ENCODE results near the gene PPP2R2D.
A peak's percentile ranks its signal among the peaks of the same experiment; 100 is the strongest.
"Not testable (repeated sequence)": the region's sequence is repeated elsewhere in the genome, so short reads cannot be mapped to it uniquely, and the experiment has no call there.

Gene PPP2R2D

DNA sequence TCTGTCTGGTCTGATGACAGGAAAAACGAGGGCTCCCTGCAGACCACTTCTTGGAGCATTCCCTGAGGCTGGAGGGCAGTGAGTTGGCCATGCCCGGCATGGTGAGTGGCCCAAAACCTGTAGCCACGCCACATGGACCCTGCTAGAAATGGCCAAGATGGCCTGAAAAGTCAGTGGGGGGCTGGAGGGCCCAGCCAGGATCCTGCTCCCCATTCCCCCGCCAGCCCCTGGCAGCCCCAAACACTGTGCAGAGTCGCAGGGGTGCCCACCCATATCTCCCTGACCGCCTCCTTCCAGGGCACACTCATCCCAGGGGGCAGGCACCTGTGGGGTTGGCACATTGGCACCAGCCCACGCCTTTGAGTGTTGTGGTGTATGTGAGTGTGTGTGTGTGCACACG is 18.7 kb upstream of the PPP2R2D start:
- no peak for TF ChIP-seq CSDC2 (CRISPR knock-in tag; IDR thresholded peaks at IDR 0.05)
- TF ChIP-seq ZFP3 (CRISPR knock-in tag; IDR thresholded peaks at IDR 0.05), result no peak
- TF ChIP-seq ZNF565 (CRISPR knock-in tag; conservative IDR thresholded peaks at IDR 0.05; ENCODE audit: low read depth), result no peak
- TF ChIP-seq ESRRG (CRISPR knock-in tag; IDR thresholded peaks at IDR 0.05), result no peak
- TF ChIP-seq RARB (CRISPR knock-in tag; IDR thresholded peaks at IDR 0.05), result no peak
- no peak for TF ChIP-seq ZNF8 (CRISPR knock-in tag; IDR thresholded peaks at IDR 0.05)
- ATAC-seq, result no peak

DNA sequence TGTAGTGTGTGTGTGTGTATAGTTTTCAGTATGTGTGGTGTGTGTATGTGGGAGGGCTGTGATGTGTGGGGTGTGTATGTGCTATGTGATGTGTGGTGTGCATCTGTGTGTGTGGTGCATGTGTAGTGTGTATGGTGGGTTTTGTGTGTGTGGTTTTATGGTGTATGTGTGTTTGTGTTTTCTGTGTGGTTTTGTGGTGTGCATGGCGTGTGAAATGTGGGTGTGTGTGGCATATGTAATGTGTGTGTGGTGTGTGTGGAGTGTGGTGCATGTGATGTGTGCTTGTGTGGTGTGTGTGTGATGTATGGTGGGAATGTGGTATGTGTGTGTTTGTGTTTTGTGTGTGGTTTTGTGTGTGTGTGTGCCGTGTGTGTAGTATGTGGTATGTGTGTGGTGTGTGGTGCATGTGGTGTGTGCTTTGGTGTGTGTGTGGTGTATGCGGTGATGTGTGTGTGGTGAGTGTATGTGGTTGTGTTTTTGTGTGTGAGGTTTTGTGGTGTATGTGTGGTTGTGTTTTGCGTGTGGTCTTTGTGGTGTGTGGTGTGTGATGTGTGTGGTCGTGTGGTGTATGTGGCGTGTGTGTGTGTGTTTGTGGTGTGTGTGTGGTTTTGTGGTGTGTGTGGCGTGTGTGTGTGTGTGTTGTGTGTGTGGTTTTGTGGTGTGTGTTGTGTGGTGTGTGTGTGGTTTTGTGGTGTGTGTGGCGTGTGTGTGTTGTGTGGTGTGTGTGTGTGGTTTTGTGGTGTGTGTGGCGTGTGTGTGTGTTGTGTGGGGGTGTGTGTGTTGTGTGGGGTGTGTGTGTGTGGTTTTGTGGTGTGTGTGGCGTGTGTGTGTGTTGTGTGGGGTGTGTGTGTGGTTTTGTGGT is 18.0 kb upstream of the PPP2R2D start:
- TF ChIP-seq SNAI2 (CRISPR knock-in tag; IDR thresholded peaks at IDR 0.05) (no peak), PPARA (CRISPR knock-in tag; IDR thresholded peaks at IDR 0.05; ENCODE audit: borderline replicate concordance) (no peak), BACH2 (CRISPR knock-in tag; IDR thresholded peaks at IDR 0.05; ENCODE audit: borderline replicate concordance) (no peak), ZNF70 (CRISPR knock-in tag; IDR thresholded peaks at IDR 0.05) (no peak), ZC3H10 (CRISPR knock-in tag; IDR thresholded peaks at IDR 0.05) (no peak)
- TF ChIP-seq, protein P1, sequence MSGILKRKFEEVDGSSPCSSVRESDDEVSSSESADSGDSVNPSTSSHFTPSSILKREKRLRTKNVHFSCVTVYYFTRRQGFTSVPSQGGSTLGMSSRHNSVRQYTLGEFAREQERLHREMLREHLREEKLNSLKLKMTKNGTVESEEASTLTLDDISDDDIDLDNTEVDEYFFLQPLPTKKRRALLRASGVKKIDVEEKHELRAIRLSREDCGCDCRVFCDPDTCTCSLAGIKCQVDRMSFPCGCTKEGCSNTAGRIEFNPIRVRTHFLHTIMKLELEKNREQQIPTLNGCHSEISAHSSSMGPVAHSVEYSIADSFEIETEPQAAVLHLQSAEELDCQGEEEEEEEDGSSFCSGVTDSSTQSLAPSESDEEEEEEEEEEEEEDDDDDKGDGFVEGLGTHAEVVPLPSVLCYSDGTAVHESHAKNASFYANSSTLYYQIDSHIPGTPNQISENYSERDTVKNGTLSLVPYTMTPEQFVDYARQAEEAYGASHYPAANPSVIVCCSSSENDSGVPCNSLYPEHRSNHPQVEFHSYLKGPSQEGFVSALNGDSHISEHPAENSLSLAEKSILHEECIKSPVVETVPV (CRISPR knock-in tag; IDR thresholded peaks at IDR 0.05), result no peak
- TF ChIP-seq, protein P2, sequence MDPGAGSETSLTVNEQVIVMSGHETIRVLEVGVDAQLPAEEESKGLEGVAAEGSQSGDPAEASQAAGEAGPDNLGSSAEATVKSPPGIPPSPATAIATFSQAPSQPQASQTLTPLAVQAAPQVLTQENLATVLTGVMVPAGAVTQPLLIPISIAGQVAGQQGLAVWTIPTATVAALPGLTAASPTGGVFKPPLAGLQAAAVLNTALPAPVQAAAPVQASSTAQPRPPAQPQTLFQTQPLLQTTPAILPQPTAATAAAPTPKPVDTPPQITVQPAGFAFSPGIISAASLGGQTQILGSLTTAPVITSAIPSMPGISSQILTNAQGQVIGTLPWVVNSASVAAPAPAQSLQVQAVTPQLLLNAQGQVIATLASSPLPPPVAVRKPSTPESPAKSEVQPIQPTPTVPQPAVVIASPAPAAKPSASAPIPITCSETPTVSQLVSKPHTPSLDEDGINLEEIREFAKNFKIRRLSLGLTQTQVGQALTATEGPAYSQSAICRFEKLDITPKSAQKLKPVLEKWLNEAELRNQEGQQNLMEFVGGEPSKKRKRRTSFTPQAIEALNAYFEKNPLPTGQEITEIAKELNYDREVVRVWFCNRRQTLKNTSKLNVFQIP (CRISPR knock-in tag; IDR thresholded peaks at IDR 0.05; ENCODE audit: borderline replicate concordance, low read depth), result no peak
- no peak for ATAC-seq

DNA sequence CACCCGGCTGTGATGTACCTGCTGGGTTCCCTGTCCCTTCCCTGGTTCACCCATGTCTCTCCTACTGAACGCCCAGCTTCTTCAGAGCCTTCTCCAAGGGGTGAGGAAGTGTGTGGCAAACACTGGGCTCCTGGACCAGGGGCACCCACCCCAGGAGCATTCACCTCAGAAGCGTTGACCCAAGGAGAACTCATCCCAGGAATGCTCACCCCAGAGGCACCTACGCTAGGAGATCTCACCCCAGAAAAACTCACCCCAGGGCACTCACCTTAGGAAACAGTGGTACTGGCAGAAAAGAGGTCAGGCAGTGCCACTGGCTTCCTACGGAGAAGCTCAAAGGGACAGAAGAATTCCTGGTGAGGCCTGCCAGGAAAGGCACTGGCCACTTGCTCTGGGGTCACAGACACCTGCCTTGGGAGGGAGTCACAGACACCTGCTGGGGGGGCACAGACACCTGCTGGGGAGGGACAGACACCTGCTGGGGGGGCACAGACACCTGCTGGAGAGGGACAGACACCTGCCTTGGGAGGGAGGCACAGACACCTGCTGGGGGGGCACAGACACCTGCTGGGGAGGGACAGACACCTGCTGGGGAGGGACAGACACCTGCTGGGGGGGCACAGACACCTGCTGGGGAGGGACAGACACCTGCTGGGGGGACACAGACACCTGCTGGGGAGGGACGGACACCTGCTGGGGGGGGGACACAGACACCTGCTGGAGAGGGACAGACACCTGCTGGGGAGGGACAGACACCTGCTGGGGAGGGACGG is 17.0 kb upstream of the PPP2R2D start:
- ATAC-seq, result not testable (repeated sequence)

DNA sequence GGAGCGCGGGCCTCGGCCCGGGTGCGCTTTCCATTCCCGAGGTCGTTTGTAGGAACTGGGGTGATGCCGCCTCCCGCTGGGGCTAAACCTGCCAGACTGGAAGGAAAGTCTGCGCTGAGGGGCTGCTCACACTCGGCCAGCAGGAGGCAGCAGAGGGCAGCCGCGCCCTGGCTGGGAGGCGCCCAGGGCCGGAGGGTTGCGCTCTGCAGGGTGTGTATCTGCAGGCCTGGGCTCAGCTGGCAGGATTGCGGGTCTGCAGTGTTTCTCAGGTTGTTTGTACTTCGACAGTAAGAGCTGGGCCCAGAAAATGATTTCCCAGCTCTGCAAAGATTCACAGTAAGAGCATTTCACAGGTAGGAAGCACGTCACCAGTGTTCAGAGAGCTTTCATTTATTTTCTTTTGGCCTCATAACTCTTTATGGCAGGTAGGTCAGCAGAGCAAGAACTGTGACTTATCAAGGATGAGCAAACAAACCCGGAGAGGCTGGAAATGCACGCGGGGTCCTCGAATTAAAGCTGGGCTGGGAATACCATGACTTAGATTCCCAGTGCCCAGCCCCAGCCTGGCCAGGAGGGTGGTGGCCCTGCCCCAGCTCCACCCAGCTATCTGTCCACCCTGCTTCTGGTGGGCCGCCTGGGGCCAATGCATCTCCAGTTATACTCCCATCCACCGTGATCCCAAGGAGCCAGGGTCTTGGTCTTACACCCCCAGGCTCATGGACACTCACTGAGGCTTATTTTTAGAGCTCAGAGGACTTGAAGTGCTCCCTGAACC is 15.2 kb upstream of the PPP2R2D start:
- peak; percentile 100 for ATAC-seq
- TF ChIP-seq, protein P2 (CRISPR knock-in tag; IDR thresholded peaks at IDR 0.05; ENCODE audit: borderline replicate concordance, low read depth), result no peak
- TF ChIP-seq PPARA (CRISPR knock-in tag; IDR thresholded peaks at IDR 0.05; ENCODE audit: borderline replicate concordance) (no peak), OSR1 (CRISPR knock-in tag; IDR thresholded peaks at IDR 0.05) (no peak), BACH2 (CRISPR knock-in tag; IDR thresholded peaks at IDR 0.05; ENCODE audit: borderline replicate concordance) (no peak), ARNTL (CRISPR knock-in tag; IDR thresholded peaks at IDR 0.05; ENCODE audit: borderline replicate concordance, low read depth) (no peak), TOX (CRISPR knock-in tag; IDR thresholded peaks at IDR 0.05; ENCODE audit: borderline replicate concordance) (no peak), ZC3H10 (CRISPR knock-in tag; IDR thresholded peaks at IDR 0.05) (no peak)
- TF ChIP-seq, protein P1 (CRISPR knock-in tag; IDR thresholded peaks at IDR 0.05), result no peak
- TF ChIP-seq, protein P3, sequence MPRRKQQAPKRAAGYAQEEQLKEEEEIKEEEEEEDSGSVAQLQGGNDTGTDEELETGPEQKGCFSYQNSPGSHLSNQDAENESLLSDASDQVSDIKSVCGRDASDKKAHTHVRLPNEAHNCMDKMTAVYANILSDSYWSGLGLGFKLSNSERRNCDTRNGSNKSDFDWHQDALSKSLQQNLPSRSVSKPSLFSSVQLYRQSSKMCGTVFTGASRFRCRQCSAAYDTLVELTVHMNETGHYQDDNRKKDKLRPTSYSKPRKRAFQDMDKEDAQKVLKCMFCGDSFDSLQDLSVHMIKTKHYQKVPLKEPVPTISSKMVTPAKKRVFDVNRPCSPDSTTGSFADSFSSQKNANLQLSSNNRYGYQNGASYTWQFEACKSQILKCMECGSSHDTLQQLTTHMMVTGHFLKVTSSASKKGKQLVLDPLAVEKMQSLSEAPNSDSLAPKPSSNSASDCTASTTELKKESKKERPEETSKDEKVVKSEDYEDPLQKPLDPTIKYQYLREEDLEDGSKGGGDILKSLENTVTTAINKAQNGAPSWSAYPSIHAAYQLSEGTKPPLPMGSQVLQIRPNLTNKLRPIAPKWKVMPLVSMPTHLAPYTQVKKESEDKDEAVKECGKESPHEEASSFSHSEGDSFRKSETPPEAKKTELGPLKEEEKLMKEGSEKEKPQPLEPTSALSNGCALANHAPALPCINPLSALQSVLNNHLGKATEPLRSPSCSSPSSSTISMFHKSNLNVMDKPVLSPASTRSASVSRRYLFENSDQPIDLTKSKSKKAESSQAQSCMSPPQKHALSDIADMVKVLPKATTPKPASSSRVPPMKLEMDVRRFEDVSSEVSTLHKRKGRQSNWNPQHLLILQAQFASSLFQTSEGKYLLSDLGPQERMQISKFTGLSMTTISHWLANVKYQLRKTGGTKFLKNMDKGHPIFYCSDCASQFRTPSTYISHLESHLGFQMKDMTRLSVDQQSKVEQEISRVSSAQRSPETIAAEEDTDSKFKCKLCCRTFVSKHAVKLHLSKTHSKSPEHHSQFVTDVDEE (CRISPR knock-in tag; IDR thresholded peaks at IDR 0.05), result no peak
- TF ChIP-seq, protein P4, sequence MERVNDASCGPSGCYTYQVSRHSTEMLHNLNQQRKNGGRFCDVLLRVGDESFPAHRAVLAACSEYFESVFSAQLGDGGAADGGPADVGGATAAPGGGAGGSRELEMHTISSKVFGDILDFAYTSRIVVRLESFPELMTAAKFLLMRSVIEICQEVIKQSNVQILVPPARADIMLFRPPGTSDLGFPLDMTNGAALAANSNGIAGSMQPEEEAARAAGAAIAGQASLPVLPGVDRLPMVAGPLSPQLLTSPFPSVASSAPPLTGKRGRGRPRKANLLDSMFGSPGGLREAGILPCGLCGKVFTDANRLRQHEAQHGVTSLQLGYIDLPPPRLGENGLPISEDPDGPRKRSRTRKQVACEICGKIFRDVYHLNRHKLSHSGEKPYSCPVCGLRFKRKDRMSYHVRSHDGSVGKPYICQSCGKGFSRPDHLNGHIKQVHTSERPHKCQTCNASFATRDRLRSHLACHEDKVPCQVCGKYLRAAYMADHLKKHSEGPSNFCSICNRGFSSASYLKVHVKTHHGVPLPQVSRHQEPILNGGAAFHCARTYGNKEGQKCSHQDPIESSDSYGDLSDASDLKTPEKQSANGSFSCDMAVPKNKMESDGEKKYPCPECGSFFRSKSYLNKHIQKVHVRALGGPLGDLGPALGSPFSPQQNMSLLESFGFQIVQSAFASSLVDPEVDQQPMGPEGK (CRISPR knock-in tag; IDR thresholded peaks at IDR 0.05; ENCODE audit: borderline replicate concordance), result no peak

All from SK-N-SH treated with all-trans-retinoic acid at 6 μM for 48 hours (cell line).